DND-41 (cell line): ENCODE data around the gene VPS37D.

ENCODE experiments used
- CTCF ChIP-seq: IDR thresholded peaks from 2 replicates; pipeline ENCODE4 v1.5.1; 2012; ENCODE audit warnings: borderline replicate concordance, low read length, moderate library complexity, mild to moderate bottlenecking; ENCODE audit not compliant: poor library complexity, severe bottlenecking; ENCODE audit errors: extremely low read depth
- EZH2 ChIP-seq: IDR thresholded peaks from 3 replicates; pipeline ENCODE4 v1.6.1; 2012; ENCODE audit warnings: borderline replicate concordance, low read depth, mild to moderate bottlenecking, moderate library complexity, low read length, inconsistent platforms; ENCODE audit not compliant: severe bottlenecking

- TF ChIP-seq EZH2 (no peak), CTCF (no peak)
These were observed 48.2 kb downstream of the VPS37D start for GRCh38 chr7:73715648-73716317.
